Upper lobe of left lung (tissue), 4 donors: ENCODE results near the gene AWAT1.

ENCODE experiments used
- CTCF ChIP-seq, 6 experiments: fragments of 450-650 bp in 4 of 6; fragments of 200-600 bp in 2 of 6; sonication (generic) in 2 of 6; IDR thresholded peaks; one replicate each; pipeline ENCODE4 v1.5.1; 2016 to 2019; ENCODE audit warnings: antibody characterized with exemption in 6 of 6
- POLR2A ChIP-seq, 4 donors: fragments of 450-650 bp; IDR thresholded peaks; one replicate each; pipeline ENCODE4 v1.5.1; 2016 to 2017; ENCODE audit warnings: antibody characterized with exemption in 4 of 4, mild to moderate bottlenecking in 2 of 4
- POLR2AphosphoS5 ChIP-seq, 2 donors: sonication (generic); formaldehyde crosslinking; IDR thresholded peaks; one replicate each; pipeline ENCODE4 v1.5.1; 2017; ENCODE audit warnings: antibody characterized with exemption in 2 of 2

GRCh38 chrX:70254063-70254400 is 19.6 kb downstream of the AWAT1 start:
- TF ChIP-seq CTCF (IDR thresholded peaks at IDR 0.05) (no peak), POLR2A (IDR thresholded peaks at IDR 0.05) (no peak), POLR2AphosphoS5 (IDR thresholded peaks at IDR 0.05) (no peak)
